ENCODE data around the gene DAP. TPM values are rescaled to one million over a fixed set of nuclear protein-coding genes. Genes with fewer than 3 reads are reported as not detected.

Gene DAP
- total and polyA plus RNA-seq, 7 donors = 25.7 to 131 (median 38.5) TPM

- Histone ChIP-seq H3K4me1 (peaks cover 0 to 22% (median 15%) of the 10 kb centered on the region in 4 donors), H3K27ac (peak overlapping the region in 1 of 4 donors; percentile 30), H3K36me3 (no peaks in the 10 kb centered on the region), H3K27me3 (no peaks in the 10 kb centered on the region), H3K9me3 (no peaks in the 10 kb centered on the region), H3K4me3 (no peak overlapping the region)
- intact Hi-C loops (cut with DNase I) = loop anchor here (5.0 kb wide), 1 partner anchor 57 kb away; the partner anchor contains the start of gene DAP
- 65 to 80% methylated on average over 10 of the region's 10 CpGs for WGBS, 2 donors
- TF ChIP-seq CTCF (IDR thresholded peaks at IDR 0.05) = no peak
- no peak for TF ChIP-seq EP300 (IDR thresholded peaks at IDR 0.05)
- no peak for TF ChIP-seq POLR2A (IDR thresholded peaks at IDR 0.05)
- TF ChIP-seq POLR2AphosphoS5 (IDR thresholded peaks at IDR 0.05) = no peak
- no peak for DNase-seq
Observed at GRCh38 chr5:10704949-10705621, 55.9 kb downstream of the DAP start.

DNA sequence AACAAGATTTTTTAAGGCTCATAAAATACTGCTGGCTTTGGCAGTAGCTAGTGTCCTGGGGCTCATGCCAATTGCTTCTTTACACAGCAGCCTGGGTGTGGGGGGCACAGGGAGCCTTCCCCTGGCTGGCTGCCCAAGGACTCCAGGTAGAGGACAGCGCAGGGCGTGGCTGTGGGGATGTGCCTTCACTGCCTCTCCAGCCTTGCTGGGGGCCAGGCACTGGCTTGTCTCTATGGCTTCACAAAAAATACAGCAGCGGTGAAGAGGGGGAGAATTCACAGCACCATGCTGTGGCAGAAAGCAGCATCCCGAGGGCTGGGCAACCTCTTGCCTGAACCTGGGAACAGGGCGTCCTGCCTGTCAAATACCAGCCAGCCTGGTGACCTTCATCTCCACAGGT is 57.4 kb downstream of the DAP start:
- Histone ChIP-seq H3K4me3 (no peak overlapping the region), H3K9me3 (no peaks in the 10 kb centered on the region), H3K27me3 (no peaks in the 10 kb centered on the region), H3K4me1 (peaks cover 0 to 22% (median 15%) of the 10 kb centered on the region in 4 donors), H3K27ac (peak overlapping the region in 1 of 4 donors; percentile 38), H3K36me3 (no peaks in the 10 kb centered on the region)
- TF ChIP-seq POLR2A (IDR thresholded peaks at IDR 0.05) = no peak
- TF ChIP-seq POLR2AphosphoS5 (IDR thresholded peaks at IDR 0.05) = no peak
- no peak for TF ChIP-seq CTCF (IDR thresholded peaks at IDR 0.05)
- TF ChIP-seq EP300 (IDR thresholded peaks at IDR 0.05) = no peak
- WGBS, 2 donors = 31 to 76% methylated on average over 5 of the region's 5 CpGs
- DNase-seq = no peak
- intact Hi-C loops (cut with DNase I) = loop anchor here (5.0 kb wide), 1 partner anchor 59 kb away; the partner anchor contains the start of gene DAP

DNA sequence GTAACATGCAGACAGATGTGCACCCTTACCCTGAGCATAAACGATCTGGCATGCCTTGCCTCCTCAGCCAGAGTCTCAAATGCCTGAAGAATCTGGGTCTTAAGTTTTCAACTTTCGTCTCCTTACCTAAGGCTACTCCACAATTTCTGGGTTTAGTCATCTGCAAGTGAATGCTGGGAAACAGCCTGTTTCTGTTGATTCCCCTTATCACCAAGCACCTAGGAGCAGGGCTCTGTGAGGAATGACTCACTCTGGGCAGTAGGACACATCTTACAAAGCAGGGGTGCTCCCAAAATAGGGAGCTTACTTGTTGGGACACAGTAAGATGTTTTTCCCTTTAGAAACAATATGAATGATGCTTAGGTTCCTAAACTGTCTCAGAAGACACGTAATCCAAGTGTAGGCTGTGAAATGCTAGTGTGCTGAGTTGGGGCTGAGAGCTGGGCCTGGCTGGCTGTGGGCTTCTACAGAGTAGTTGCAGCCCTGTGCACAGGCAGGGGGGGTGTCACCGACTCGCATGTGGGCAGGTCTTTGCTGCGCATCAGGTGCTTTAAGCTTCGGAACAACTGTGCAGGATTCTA is 58.0 kb downstream of the DAP start:
- TF ChIP-seq POLR2AphosphoS5 (IDR thresholded peaks at IDR 0.05) (no peak), POLR2A (IDR thresholded peaks at IDR 0.05) (no peak), EP300 (IDR thresholded peaks at IDR 0.05) (no peak), CTCF (IDR thresholded peaks at IDR 0.05) (no peak)
- H3K4me3 ChIP-seq = no peak overlapping the region
- H3K27me3 ChIP-seq = no peaks in the 10 kb centered on the region
- H3K9me3 ChIP-seq = no peaks in the 10 kb centered on the region
- WGBS, 2 donors = 58 to 69% methylated on average over 7 of the region's 7 CpGs
- H3K4me1 ChIP-seq = peaks cover 0 to 22% (median 15%) of the 10 kb centered on the region in 4 donors
- no peak for DNase-seq
- H3K36me3 ChIP-seq = no peaks in the 10 kb centered on the region
- intact Hi-C loops (cut with DNase I) = loop anchor here (5.0 kb wide), 1 partner anchor 59 kb away; the partner anchor contains the start of gene DAP
- H3K27ac ChIP-seq = peak overlapping the region in 1 of 4 donors; percentile 38

DNA sequence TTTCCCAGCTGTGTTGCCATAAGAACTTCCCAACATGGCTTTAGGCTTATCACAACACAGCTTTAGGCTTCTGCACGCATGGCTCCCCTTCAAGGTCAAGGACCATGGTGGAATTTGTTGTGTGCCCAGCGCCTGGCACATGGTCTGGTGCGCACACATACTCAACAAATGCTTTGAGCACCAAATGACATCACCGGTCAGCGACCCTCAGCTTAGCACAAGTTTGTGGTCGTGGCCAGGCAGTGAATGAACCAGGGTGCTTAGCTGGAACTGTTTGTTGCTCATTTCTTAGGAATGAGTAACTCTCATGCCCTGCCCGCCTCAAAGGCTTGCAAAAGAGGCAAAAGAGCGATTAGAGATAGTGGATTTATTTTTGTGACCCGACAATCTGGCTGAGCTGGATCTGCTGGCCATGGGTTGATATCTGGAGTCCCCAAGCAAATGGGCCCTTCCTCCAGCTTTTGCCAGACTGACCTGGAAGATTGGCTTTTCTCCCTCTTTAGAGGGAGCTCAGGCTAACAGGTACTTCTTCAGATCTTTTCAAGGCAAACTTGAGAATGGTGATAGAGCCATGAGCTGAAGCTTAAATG is 58.9 kb downstream of the DAP start:
- no peaks in the 10 kb centered on the region for H3K36me3 ChIP-seq
- H3K4me1 ChIP-seq = peaks cover 0 to 22% (median 15%) of the 10 kb centered on the region in 4 donors
- intact Hi-C loops (cut with DNase I) = loop anchor here (5.0 kb wide), 1 partner anchor 60 kb away; the partner anchor contains the start of gene DAP
- H3K27me3 ChIP-seq = no peaks in the 10 kb centered on the region
- peak overlapping the region in 1 of 4 donors; percentile 38 for H3K27ac ChIP-seq
- no peak for DNase-seq
- TF ChIP-seq EP300 (IDR thresholded peaks at IDR 0.05) (no peak), POLR2A (IDR thresholded peaks at IDR 0.05) (no peak), POLR2AphosphoS5 (IDR thresholded peaks at IDR 0.05) (no peak), CTCF (IDR thresholded peaks at IDR 0.05) (no peak)
- 88 to 90% methylated on average over 9 of the region's 9 CpGs for WGBS, 2 donors
- H3K4me3 ChIP-seq = no peak overlapping the region
- H3K9me3 ChIP-seq = no peaks in the 10 kb centered on the region
